ENCODE results near the gene CRACR2A. TPM values are rescaled to one million over a fixed set of nuclear protein-coding genes. Genes with fewer than 3 reads are reported as not detected.

CRACR2A gene
- total RNA-seq, 4 donors from 2014 or later: 0.47 to 1.7 (median 1.1) TPM

GRCh38 chr12:3686463-3686862 is 66.4 kb downstream of the CRACR2A start:
- DNase-seq (no peak), ATAC-seq (no peak)
- Histone ChIP-seq H3K27ac (no peak overlapping the region), H3K9me3 (no peaks in the 10 kb centered on the region), H3K4me3 (no peak overlapping the region), H3K36me3 (no peaks in the 10 kb centered on the region), H3K27me3 (no peaks in the 10 kb centered on the region), H3K4me1 (peaks cover 11 to 17% of the 10 kb centered on the region in 2 donors)
- intact Hi-C loops (cut with DNase I; ENCODE audit: low total_unique reads) (no loop called here), in situ Hi-C loops (cut with MboI; ENCODE audit: low sequenced_read_pairs in 4 of 4) (no loop called here)
- TF ChIP-seq POLR2A (IDR thresholded peaks at IDR 0.05): no peak
- TF ChIP-seq, protein P1, sequence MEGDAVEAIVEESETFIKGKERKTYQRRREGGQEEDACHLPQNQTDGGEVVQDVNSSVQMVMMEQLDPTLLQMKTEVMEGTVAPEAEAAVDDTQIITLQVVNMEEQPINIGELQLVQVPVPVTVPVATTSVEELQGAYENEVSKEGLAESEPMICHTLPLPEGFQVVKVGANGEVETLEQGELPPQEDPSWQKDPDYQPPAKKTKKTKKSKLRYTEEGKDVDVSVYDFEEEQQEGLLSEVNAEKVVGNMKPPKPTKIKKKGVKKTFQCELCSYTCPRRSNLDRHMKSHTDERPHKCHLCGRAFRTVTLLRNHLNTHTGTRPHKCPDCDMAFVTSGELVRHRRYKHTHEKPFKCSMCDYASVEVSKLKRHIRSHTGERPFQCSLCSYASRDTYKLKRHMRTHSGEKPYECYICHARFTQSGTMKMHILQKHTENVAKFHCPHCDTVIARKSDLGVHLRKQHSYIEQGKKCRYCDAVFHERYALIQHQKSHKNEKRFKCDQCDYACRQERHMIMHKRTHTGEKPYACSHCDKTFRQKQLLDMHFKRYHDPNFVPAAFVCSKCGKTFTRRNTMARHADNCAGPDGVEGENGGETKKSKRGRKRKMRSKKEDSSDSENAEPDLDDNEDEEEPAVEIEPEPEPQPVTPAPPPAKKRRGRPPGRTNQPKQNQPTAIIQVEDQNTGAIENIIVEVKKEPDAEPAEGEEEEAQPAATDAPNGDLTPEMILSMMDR (IDR thresholded peaks at IDR 0.05 in 4 of 5, conservative IDR thresholded peaks at IDR 0.05 in 1 of 5): no peak

GRCh38 chr12:3685830-3686229 is 67.1 kb downstream of the CRACR2A start:
- DNase-seq: no peak
- Histone ChIP-seq H3K9me3 (no peaks in the 10 kb centered on the region), H3K4me1 (peaks cover 11 to 20% of the 10 kb centered on the region in 2 donors), H3K27ac (no peak overlapping the region), H3K4me3 (no peak overlapping the region), H3K36me3 (no peaks in the 10 kb centered on the region), H3K27me3 (no peaks in the 10 kb centered on the region)
- intact Hi-C loops (cut with DNase I; ENCODE audit: low total_unique reads) (no loop called here), in situ Hi-C loops (cut with MboI; ENCODE audit: low sequenced_read_pairs in 4 of 4) (no loop called here)
- TF ChIP-seq POLR2A (IDR thresholded peaks at IDR 0.05): no peak
- TF ChIP-seq, protein P1 (IDR thresholded peaks at IDR 0.05 in 4 of 5, conservative IDR thresholded peaks at IDR 0.05 in 1 of 5): no peak
- no peak for ATAC-seq

- Histone ChIP-seq H3K36me3 (no peaks in the 10 kb centered on the region), H3K4me1 (peaks cover 11 to 20% of the 10 kb centered on the region in 2 donors), H3K9me3 (no peaks in the 10 kb centered on the region), H3K27me3 (no peaks in the 10 kb centered on the region), H3K27ac (peak overlapping the region; percentile 38 to 68 (median 56)), H3K4me3 (no peak overlapping the region)
- TF ChIP-seq, protein P1 (IDR thresholded peaks at IDR 0.05 in 4 of 5, conservative IDR thresholded peaks at IDR 0.05 in 1 of 5): no peak
- no peak for TF ChIP-seq POLR2A (IDR thresholded peaks at IDR 0.05)
- in situ Hi-C loops (cut with MboI; ENCODE audit: low sequenced_read_pairs in 4 of 4): no loop called here
- DNase-seq (peak; percentile 12 to 44), ATAC-seq (peak; percentile 76 to 86)
- intact Hi-C loops (cut with DNase I; ENCODE audit: low total_unique reads): no loop called here
Measured at GRCh38 chr12:3684449-3685051, 68.4 kb downstream of the CRACR2A start.

GRCh38 chr12:3683670-3684069 is 69.2 kb downstream of the CRACR2A start:
- DNase-seq (no peak), ATAC-seq (peak; percentile 44 to 47)
- in situ Hi-C loops (cut with MboI; ENCODE audit: low sequenced_read_pairs in 4 of 4): no loop called here
- Histone ChIP-seq H3K9me3 (no peaks in the 10 kb centered on the region), H3K4me3 (no peak overlapping the region), H3K4me1 (peaks cover 11 to 20% of the 10 kb centered on the region in 2 donors), H3K36me3 (no peaks in the 10 kb centered on the region), H3K27me3 (no peaks in the 10 kb centered on the region), H3K27ac (peak overlapping the region in 3 of 4 donors; percentile 38 to 68 (median 63))
- no peak for TF ChIP-seq POLR2A (IDR thresholded peaks at IDR 0.05)
- TF ChIP-seq, protein P1 (IDR thresholded peaks at IDR 0.05 in 4 of 5, conservative IDR thresholded peaks at IDR 0.05 in 1 of 5): no peak
- intact Hi-C loops (cut with DNase I; ENCODE audit: low total_unique reads): no loop called here
